Peyer's patch (tissue), 4 donors: ENCODE results near the gene MED17.

ENCODE experiments used
- CTCF ChIP-seq, 6 experiments: fragments of 450-650 bp in 4 of 6; fragments of 200-600 bp in 2 of 6; sonication (generic) in 1 of 6; IDR thresholded peaks; one replicate each; pipeline ENCODE4 v1.5.1; 2017 to 2019; ENCODE audit warnings: antibody characterized with exemption in 6 of 6, mild to moderate bottlenecking in 3 of 6, moderate library complexity in 1 of 6
- POLR2A ChIP-seq, 2 donors: fragments of 450-650 bp; IDR thresholded peaks; one replicate each; pipeline ENCODE4 v1.5.1; 2017; ENCODE audit warnings: antibody characterized with exemption in 2 of 2, mild to moderate bottlenecking in 2 of 2, moderate library complexity in 2 of 2

GRCh38 chr11:93765551-93765950 is 18.5 kb upstream of the MED17 start:
- no peak for TF ChIP-seq CTCF (IDR thresholded peaks at IDR 0.05)
- no peak for TF ChIP-seq POLR2A (IDR thresholded peaks at IDR 0.05)
